Endothelial cell of umbilical vein (primary cell): ENCODE results near the gene BLTP1. TPM values are rescaled to one million over a fixed set of nuclear protein-coding genes. Genes with fewer than 3 reads are reported as not detected.

ENCODE experiments used
- BruUV-seq: library from RNA; stranded (reverse); fragments of 400-500 nt; replicated peaks from 2 replicates; lab custom pipeline; 2021; lab: Mats Ljungman, UMichigan
- CTCF ChIA-PET: fragments of 300-600, 350-600 bp; sonication (Branson Sonifier 250); formaldehyde crosslinking; loops from one replicate; lab custom pipeline; 2021; ENCODE audit warnings: antibody characterized with exemption, inconsistent platforms; lab: Charles Lee
- POLR2A ChIA-PET: fragments of 300-600, 350-600 bp; sonication (Branson Sonifier 250); formaldehyde crosslinking; loops from one replicate; lab custom pipeline; 2021; ENCODE audit warnings: antibody characterized with exemption, inconsistent platforms; lab: Charles Lee
- DNase-seq: peaks from one replicate; pipeline ENCODE4 v3.0.0-alpha.2; 2011; ENCODE audit warnings: low read depth, low spot score
- FAIRE-seq: peaks from 2 replicates; lab custom pipeline; 2011; peaks lifted over from hg19 to GRCh38; lab: Jason Lieb, UNC
- H2AFZ ChIP-seq: 2 replicates; pipeline ENCODE4 v1.6.0; 2012; ENCODE audit warnings: low read depth, low read length, control low read depth, inconsistent platforms
- H3K27ac ChIP-seq: 2 replicates; pipeline ENCODE4 v1.5.1; 2011; ENCODE audit warnings: low read depth, mild to moderate bottlenecking, control low read depth, low read length, moderate library complexity; ENCODE audit not compliant: insufficient read depth
- H3K27me3 ChIP-seq, 2 experiments: 2 replicates each; pipeline versions ENCODE4 v1.6.0 to v1.6.1; 2011; ENCODE audit warnings: low read length in 2 of 2, mixed read lengths in 1 of 2; ENCODE audit not compliant: control insufficient read depth in 2 of 2, insufficient read depth in 2 of 2
- H3K36me3 ChIP-seq, 2 experiments: 2 replicates in 1 of 2; 3 replicates in 1 of 2; pipeline ENCODE4 v1.5.1; 2011; ENCODE audit warnings: low read length in 2 of 2, mild to moderate bottlenecking in 1 of 2, moderate library complexity in 1 of 2; ENCODE audit not compliant: control insufficient read depth in 2 of 2, insufficient read depth in 2 of 2; ENCODE audit errors: extremely low read depth in 1 of 2
- H3K4me1 ChIP-seq: 3 replicates; pipeline ENCODE4 v1.5.1; 2011; ENCODE audit warnings: mild to moderate bottlenecking, low read length; ENCODE audit not compliant: control insufficient read depth, insufficient read depth; ENCODE audit errors: extremely low read depth
- H3K4me2 ChIP-seq: 2 replicates; pipeline ENCODE4 v1.6.1; 2011; ENCODE audit warnings: low read length, control low read depth, mixed read lengths; ENCODE audit not compliant: insufficient read depth
- H3K4me3 ChIP-seq, 3 experiments: fragments of 200-600 bp in 1 of 3; sonication (generic), shearing (Covaris generic) in 1 of 3; replicated peaks in 1 of 3; 2 replicates each; pipeline ENCODE4 v1.5.1; 2011 to 2016; ENCODE audit warnings: control low read depth in 3 of 3, low read length in 3 of 3, mild to moderate bottlenecking in 2 of 3, inconsistent platforms in 1 of 3, low read depth in 1 of 3, moderate library complexity in 1 of 3; ENCODE audit not compliant: insufficient read depth in 1 of 3
- H3K79me2 ChIP-seq: 2 replicates; pipeline ENCODE4 v1.6.0; 2012; ENCODE audit warnings: low read length, inconsistent platforms; ENCODE audit not compliant: control insufficient read depth, insufficient read depth
- H3K9ac ChIP-seq: replicated peaks from 2 replicates; pipeline ENCODE3; 2011; ENCODE audit warnings: low read length, control low read depth; ENCODE audit not compliant: insufficient read depth; ENCODE audit errors: extremely low read depth
- H3K9me1 ChIP-seq: replicated peaks from 3 replicates; pipeline ENCODE4 v1.6.0; 2011; ENCODE audit warnings: mild to moderate bottlenecking, low read length; ENCODE audit not compliant: control insufficient read depth, insufficient read depth; ENCODE audit errors: extremely low read depth
- H3K9me3 ChIP-seq: replicated peaks from 2 replicates; pipeline ENCODE4 v1.5.1; 2012; ENCODE audit warnings: low read length, inconsistent platforms; ENCODE audit not compliant: control insufficient read depth, insufficient read depth
- H4K20me1 ChIP-seq: replicated peaks from 2 replicates; pipeline ENCODE3; 2011; ENCODE audit warnings: mild to moderate bottlenecking, low read length; ENCODE audit not compliant: control insufficient read depth, insufficient read depth; ENCODE audit errors: extremely low read depth
- CTCF ChIP-seq, 2 donors: IDR thresholded peaks; 1 replicate in 1 of 2; 2 replicates in 1 of 2; pipeline ENCODE4 v1.5.1; 2011; ENCODE audit warnings: low read length in 2 of 2, mild to moderate bottlenecking in 2 of 2, moderate library complexity in 2 of 2, control low read depth in 1 of 2, inconsistent platforms in 1 of 2, low read depth in 1 of 2; ENCODE audit not compliant: insufficient read depth in 1 of 2; ENCODE audit errors: extremely low read depth in 1 of 2
- EZH2 ChIP-seq: IDR thresholded peaks from 2 replicates; pipeline ENCODE4 v1.6.1; 2012; ENCODE audit warnings: borderline replicate concordance, low read depth, mild to moderate bottlenecking, moderate library complexity, low read length, inconsistent platforms; ENCODE audit not compliant: severe bottlenecking
- FOS ChIP-seq: IDR thresholded peaks from 2 replicates; pipeline ENCODE4 v1.6.1; 2011; ENCODE audit warnings: mild to moderate bottlenecking, low read length, moderate library complexity, borderline replicate concordance; ENCODE audit not compliant: insufficient read depth
- GATA2 ChIP-seq: IDR thresholded peaks from 2 replicates; pipeline ENCODE4 v1.7.0; 2011; ENCODE audit warnings: low read depth, mild to moderate bottlenecking, moderate library complexity, mixed read lengths, low read length; ENCODE audit not compliant: insufficient read length, insufficient read depth
- JUN ChIP-seq: IDR thresholded peaks from 2 replicates; pipeline ENCODE4 v1.6.1; 2011; ENCODE audit warnings: borderline replicate concordance, low read depth; ENCODE audit not compliant: insufficient read length, insufficient read depth
- MAX ChIP-seq: IDR thresholded peaks from 2 replicates; pipeline ENCODE4 v1.6.1; 2011; ENCODE audit not compliant: insufficient read depth, insufficient read length
- MYC ChIP-seq: IDR thresholded peaks from one replicate; pipeline ENCODE4 v1.6.1; 2011; ENCODE audit warnings: mild to moderate bottlenecking, low read depth, low read length
- POLR2A ChIP-seq: IDR thresholded peaks from 2 replicates; pipeline ENCODE4 v1.6.1; 2012; ENCODE audit warnings: low read depth, mild to moderate bottlenecking, control low read depth, low read length
- POLR2AphosphoS5 ChIP-seq: IDR thresholded peaks from 2 replicates; pipeline ENCODE4 v1.6.1; 2012; ENCODE audit warnings: low read depth, mild to moderate bottlenecking, control low read depth, low read length, moderate library complexity; ENCODE audit not compliant: insufficient read depth
- dilution Hi-C: fragments of 300-500 bp; cut with MboI; formaldehyde crosslinking; loops from one replicate; pipeline ENCODE4 v1.15.0; 2019; ENCODE audit warnings: low sequenced_read_pairs; ENCODE audit not compliant: extremely low pct_ligation_motif_present
- intact Hi-C: fragments of 100-400 bp; cut with micrococcal nuclease; formaldehyde crosslinking; loops from one replicate; pipeline ENCODE4 v1.10.0; 2022
- polyA plus RNA-seq, 4 experiments: library from polyadenylated mRNA; depleted of rRNA in 3 of 4; stranded (reverse) in 3 of 4; unstranded in 1 of 4; fragments of >200 nt; gene quantifications; 2 replicates each; pipeline versions ENCODE4 v1.2.1 to v1.2.3, GENCODE V29; 2011 to 2012; ENCODE audit warnings: missing spikeins in 1 of 4
- total RNA-seq: library from RNA; stranded (reverse); gene quantifications from 2 replicates; pipeline ENCODE4 v1.2.3, GENCODE V29; 2021

The BLTP1 gene
- total and polyA plus RNA-seq, 2 donors (not counting 3 experiments of a cell fraction or from before 2014, with no cell fraction given), result 14.7 to 47.1 TPM

GRCh38 chr4:122119739-122120138, 32.4 kb upstream of the BLTP1 start:
- Histone ChIP-seq H3K4me3 (no peak overlapping the region), H3K27me3 (peaks cover 0 to 1% of the 10 kb centered on the region in 2 experiments), H3K36me3 (no peaks in the 10 kb centered on the region), H3K4me1 (no peaks in the 10 kb centered on the region), H3K79me2 (no peaks in the 10 kb centered on the region), H3K9me3 (no peaks in the 10 kb centered on the region), H3K4me2 (no peak overlapping the region), H3K27ac (no peak overlapping the region), H3K9me1 (no peaks in the 10 kb centered on the region), H4K20me1 (no peaks in the 10 kb centered on the region), H3K9ac (no peak overlapping the region), H2AFZ (no peak overlapping the region)
- CTCF ChIA-PET, result no interaction called here
- dilution Hi-C loops (no loop called here), intact Hi-C loops (no loop called here)
- no TSS peak for BruUV-seq
- FAIRE-seq, result no peak
- no peak for DNase-seq
- no peak for TF ChIP-seq MAX
- TF ChIP-seq JUN, result no peak
- no peak for TF ChIP-seq POLR2A
- no peak for TF ChIP-seq CTCF (IDR thresholded peaks at IDR 0.05; ENCODE audit: extremely low read depth in 1 of 2, insufficient read depth in 1 of 2, low read depth in 1 of 2, low read length in 2 of 2)
- no peak for TF ChIP-seq GATA2
- TF ChIP-seq MYC, result no peak
- TF ChIP-seq EZH2, result no peak
- TF ChIP-seq POLR2AphosphoS5, result no peak
- TF ChIP-seq FOS, result no peak
- POLR2A ChIA-PET, result no interaction called here
